Measurements from ENCODE around the gene DGKZ.

- no peak for TF ChIP-seq CTCF (IDR thresholded peaks at IDR 0.05)
- no peak for TF ChIP-seq POLR2A (IDR thresholded peaks at IDR 0.05)
Measured at GRCh38 chr11:46330154-46330553, 17.1 kb upstream of the DGKZ start.
